ENCODE measurements around the gene DPYSL4.
A peak's percentile ranks its signal among the peaks of the same experiment; 100 is the strongest.

The DPYSL4 gene

GRCh38 chr10:132189016-132189415, 2.3 kb downstream of the DPYSL4 start:
- TF ChIP-seq FOXP2 (optimal IDR thresholded peaks at IDR 0.05; ENCODE audit: borderline replicate concordance, extremely low read depth, extremely low read length, insufficient read depth), result no peak
- no peak for TF ChIP-seq TAF1 (IDR thresholded peaks at IDR 0.05; ENCODE audit: borderline replicate concordance, insufficient read depth, low read length)
- no peak for TF ChIP-seq SIN3A (IDR thresholded peaks at IDR 0.05; ENCODE audit: borderline replicate concordance, insufficient read depth, low read length)
- TF ChIP-seq, protein P1, sequence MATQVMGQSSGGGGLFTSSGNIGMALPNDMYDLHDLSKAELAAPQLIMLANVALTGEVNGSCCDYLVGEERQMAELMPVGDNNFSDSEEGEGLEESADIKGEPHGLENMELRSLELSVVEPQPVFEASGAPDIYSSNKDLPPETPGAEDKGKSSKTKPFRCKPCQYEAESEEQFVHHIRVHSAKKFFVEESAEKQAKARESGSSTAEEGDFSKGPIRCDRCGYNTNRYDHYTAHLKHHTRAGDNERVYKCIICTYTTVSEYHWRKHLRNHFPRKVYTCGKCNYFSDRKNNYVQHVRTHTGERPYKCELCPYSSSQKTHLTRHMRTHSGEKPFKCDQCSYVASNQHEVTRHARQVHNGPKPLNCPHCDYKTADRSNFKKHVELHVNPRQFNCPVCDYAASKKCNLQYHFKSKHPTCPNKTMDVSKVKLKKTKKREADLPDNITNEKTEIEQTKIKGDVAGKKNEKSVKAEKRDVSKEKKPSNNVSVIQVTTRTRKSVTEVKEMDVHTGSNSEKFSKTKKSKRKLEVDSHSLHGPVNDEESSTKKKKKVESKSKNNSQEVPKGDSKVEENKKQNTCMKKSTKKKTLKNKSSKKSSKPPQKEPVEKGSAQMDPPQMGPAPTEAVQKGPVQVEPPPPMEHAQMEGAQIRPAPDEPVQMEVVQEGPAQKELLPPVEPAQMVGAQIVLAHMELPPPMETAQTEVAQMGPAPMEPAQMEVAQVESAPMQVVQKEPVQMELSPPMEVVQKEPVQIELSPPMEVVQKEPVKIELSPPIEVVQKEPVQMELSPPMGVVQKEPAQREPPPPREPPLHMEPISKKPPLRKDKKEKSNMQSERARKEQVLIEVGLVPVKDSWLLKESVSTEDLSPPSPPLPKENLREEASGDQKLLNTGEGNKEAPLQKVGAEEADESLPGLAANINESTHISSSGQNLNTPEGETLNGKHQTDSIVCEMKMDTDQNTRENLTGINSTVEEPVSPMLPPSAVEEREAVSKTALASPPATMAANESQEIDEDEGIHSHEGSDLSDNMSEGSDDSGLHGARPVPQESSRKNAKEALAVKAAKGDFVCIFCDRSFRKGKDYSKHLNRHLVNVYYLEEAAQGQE (IDR thresholded peaks at IDR 0.05; ENCODE audit: insufficient read depth in 1 of 2, low read depth in 2 of 2, low read length in 2 of 2), result no peak
- no peak for TF ChIP-seq POLR2AphosphoS5 (IDR thresholded peaks at IDR 0.05; ENCODE audit: low read depth, low read length)

- TF ChIP-seq POLR2AphosphoS5 (IDR thresholded peaks at IDR 0.05; ENCODE audit: low read depth, low read length) (no peak), SIN3A (IDR thresholded peaks at IDR 0.05; ENCODE audit: borderline replicate concordance, insufficient read depth, low read length) (no peak), FOXP2 (optimal IDR thresholded peaks at IDR 0.05; ENCODE audit: borderline replicate concordance, extremely low read depth, extremely low read length, insufficient read depth) (no peak), TAF1 (IDR thresholded peaks at IDR 0.05; ENCODE audit: borderline replicate concordance, insufficient read depth, low read length) (no peak)
- TF ChIP-seq, protein P1 (IDR thresholded peaks at IDR 0.05; ENCODE audit: insufficient read depth in 1 of 2, low read depth in 2 of 2, low read length in 2 of 2), result no peak
Measured at GRCh38 chr10:132189810-132190422, 3.2 kb downstream of the DPYSL4 start.

DNA sequence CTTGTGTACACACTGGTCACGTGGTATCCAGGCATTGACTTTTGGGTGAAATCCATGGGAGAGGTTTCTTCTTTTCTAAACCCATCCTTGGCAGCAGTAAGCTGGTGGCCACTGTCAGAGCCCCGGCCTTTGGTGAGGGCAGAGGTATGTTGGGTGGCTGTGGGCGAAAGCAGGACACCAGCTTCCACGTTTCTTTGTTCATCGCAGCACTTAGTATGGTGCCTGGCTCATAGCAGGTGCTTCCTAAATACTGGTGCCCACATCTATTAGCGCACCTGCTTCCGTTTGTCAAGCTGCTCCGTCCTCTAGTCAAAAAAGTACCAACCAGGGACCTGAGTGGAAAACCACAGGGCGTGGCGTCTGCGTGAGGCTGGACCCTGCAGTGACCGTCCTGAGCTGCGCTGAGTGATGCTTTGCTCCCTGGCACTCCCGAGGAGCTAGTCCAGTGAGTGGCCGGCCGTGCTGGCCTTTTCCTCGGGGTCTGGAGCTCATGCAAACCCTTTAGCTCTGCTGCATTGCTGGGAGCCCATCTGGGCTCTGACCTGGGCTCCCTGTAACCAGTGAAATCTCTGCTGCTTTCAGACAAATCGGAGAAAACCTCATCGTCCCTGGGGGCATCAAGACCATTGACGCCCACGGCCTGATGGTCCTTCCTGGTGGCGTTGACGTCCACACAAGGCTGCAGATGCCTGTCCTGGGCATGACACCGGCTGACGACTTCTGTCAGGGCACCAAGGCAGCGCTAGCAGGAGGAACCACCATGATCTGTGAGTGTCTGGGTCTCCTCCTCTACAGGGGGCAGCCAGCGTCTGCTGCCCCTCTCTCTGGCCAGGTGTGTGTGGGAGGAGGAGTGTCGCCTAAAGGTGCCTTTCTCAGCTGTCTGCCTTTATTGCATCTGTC, 5.6 kb downstream of the DPYSL4 start:
- TF ChIP-seq POLR2AphosphoS5 (IDR thresholded peaks at IDR 0.05; ENCODE audit: low read depth, low read length), result no peak

DNA sequence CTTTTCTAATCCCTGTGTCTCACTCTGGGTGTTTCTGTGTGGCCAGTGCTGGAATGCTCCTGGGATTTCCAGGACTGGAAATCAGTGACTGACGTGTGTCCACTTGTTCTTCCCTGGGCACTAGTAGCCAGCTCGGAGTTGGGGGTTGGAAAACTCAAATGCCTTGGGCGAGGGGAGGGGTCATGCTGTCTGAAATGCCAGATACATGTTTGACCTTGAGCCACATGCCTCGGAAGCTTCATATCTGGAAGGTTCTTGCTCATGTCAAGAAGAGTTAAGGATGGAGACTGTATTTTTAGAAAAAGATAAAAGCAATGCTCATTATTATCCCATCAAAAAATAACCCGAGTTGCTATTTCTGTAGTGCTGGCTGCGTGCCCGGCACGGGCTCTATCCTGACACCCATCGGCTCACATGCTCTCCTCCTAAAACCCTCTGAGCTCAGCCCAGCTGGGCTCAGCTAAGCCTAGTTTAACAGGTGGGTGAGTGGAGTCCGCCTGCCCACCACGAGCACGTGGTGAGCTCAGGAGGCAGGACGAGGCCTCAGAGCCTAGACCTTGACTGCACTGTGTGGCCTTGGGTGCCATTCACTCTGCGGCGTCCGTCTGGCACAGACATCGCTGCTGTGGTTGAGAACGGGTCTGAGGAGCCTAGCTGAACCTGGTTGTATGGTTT, 6.4 kb downstream of the DPYSL4 start:
- no peak for TF ChIP-seq SIN3A (IDR thresholded peaks at IDR 0.05; ENCODE audit: borderline replicate concordance, insufficient read depth, low read length)
- no peak for TF ChIP-seq POLR2AphosphoS5 (IDR thresholded peaks at IDR 0.05; ENCODE audit: low read depth, low read length)
- TF ChIP-seq, protein P1 (IDR thresholded peaks at IDR 0.05; ENCODE audit: insufficient read depth in 1 of 2, low read depth in 2 of 2, low read length in 2 of 2), result no peak
- TF ChIP-seq TAF1 (IDR thresholded peaks at IDR 0.05; ENCODE audit: borderline replicate concordance, insufficient read depth, low read length), result no peak
- no peak for TF ChIP-seq FOXP2 (optimal IDR thresholded peaks at IDR 0.05; ENCODE audit: borderline replicate concordance, extremely low read depth, extremely low read length, insufficient read depth)

DNA sequence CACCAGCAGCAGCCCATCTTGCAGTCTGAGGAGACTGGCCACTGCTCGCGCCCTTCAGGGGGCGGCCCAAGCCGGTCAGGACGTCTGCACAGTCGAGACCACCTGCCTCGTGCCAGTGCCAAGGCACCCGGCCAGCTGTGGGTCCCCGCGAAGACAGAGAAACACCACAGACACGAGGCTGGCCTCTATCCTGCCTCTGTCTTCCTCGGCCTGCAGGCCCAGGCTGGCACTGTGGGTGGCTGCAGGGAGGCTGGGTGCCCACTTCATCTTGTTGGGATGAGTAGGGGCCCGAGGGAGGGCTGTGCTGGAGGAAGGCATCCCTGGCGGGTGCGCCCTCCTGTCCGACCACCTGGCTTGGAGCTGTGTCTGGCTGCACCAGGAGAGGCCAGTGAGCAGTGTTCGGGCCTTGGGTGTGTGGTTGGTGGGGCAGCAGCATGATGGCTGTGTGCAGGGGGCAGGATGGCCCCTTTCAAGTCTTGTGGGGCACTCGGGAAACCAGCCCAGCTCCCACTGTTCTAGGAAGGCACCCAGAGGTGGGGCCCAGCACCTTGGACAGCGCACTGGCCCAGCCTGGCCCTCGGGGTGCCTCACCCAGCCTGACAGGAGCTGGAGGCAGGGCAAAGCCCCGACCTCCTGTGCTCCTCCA, 7.3 kb downstream of the DPYSL4 start:
- TF ChIP-seq SIN3A (IDR thresholded peaks at IDR 0.05; ENCODE audit: borderline replicate concordance, insufficient read depth, low read length), result no peak
- TF ChIP-seq, protein P1 (IDR thresholded peaks at IDR 0.05; ENCODE audit: insufficient read depth in 1 of 2, low read depth in 2 of 2, low read length in 2 of 2), result peak; percentile 88 to 92

Measured in PFSK-1 (cell line).